Neural progenitor cell (in vitro differentiated cells): ENCODE data around the gene EIPR1. TPM values are rescaled to one million over a fixed set of nuclear protein-coding genes. Genes with fewer than 3 reads are reported as not detected.
"Not testable (repeated sequence)": the region's sequence is repeated elsewhere in the genome, so short reads cannot be mapped to it uniquely, and the experiment has no call there.

ENCODE experiments used
- DNase-seq: peaks from one replicate; pipeline ENCODE4 v3.0.0-alpha.2; 2016; ENCODE audit warnings: low spot score
- H2AFZ ChIP-seq: fragments of 200-600 bp; sonication (generic); replicated peaks from 2 replicates; pipeline ENCODE4 v1.6.1; 2016; ENCODE audit warnings: antibody characterized with exemption
- H3F3A ChIP-seq: fragments of 200-600 bp; sonication (generic); 2 replicates; pipeline ENCODE4 v1.6.1; 2016; ENCODE audit warnings: antibody characterized with exemption, low read depth
- H3K27ac ChIP-seq: fragments of 200-600 bp; sonication (generic); 2 replicates; pipeline ENCODE4 v1.5.1; 2016; ENCODE audit warnings: mild to moderate bottlenecking
- H3K27me3 ChIP-seq: fragments of 200-600 bp; sonication (generic); 2 replicates; pipeline ENCODE4 v1.6.1; 2016; ENCODE audit warnings: mild to moderate bottlenecking, moderate library complexity
- H3K36me3 ChIP-seq: fragments of 200-600 bp; sonication (generic); 2 replicates; pipeline ENCODE4 v1.5.1; 2016
- H3K4me1 ChIP-seq: fragments of 200-600 bp; sonication (generic); 2 replicates; pipeline ENCODE4 v1.6.1; 2016; ENCODE audit warnings: mixed run types
- H3K4me2 ChIP-seq: fragments of 200-600 bp; sonication (generic); 2 replicates; pipeline ENCODE4 v1.6.1; 2016
- H3K4me3 ChIP-seq: fragments of 200-600 bp; sonication (generic); 2 replicates; pipeline ENCODE4 v1.5.1; 2016
- H3K79me2 ChIP-seq: fragments of 200-600 bp; sonication (generic); 2 replicates; pipeline ENCODE4 v1.6.1; 2016; ENCODE audit warnings: low read depth
- H3K9ac ChIP-seq: fragments of 200-600 bp; sonication (generic); 2 replicates; pipeline ENCODE4 v1.6.1; 2016
- H3K9me3 ChIP-seq: fragments of 200-600 bp; sonication (generic); 2 replicates; pipeline ENCODE4 v1.5.1; 2016; ENCODE audit warnings: low read depth
- H4K20me1 ChIP-seq: fragments of 200-600 bp; sonication (generic); 2 replicates; pipeline ENCODE4 v1.6.1; 2016; ENCODE audit warnings: low read depth
- H3K27ac Mint-ChIP-seq: 3 replicates; pipeline ENCODE4 v1.8.0; 2021; ENCODE audit warnings: mixed read lengths
- H3K27me3 Mint-ChIP-seq: 2 replicates; pipeline ENCODE4 v1.8.0; 2022; ENCODE audit warnings: low read depth, mild to moderate bottlenecking, inconsistent platforms, moderate library complexity, mixed read lengths; ENCODE audit not compliant: insufficient read depth
- H3K36me3 Mint-ChIP-seq: 3 replicates; pipeline ENCODE4 v1.8.0; 2021; ENCODE audit warnings: mixed read lengths
- H3K4me1 Mint-ChIP-seq: 3 replicates; pipeline ENCODE4 v1.8.0; 2021; ENCODE audit warnings: mixed read lengths
- H3K4me3 Mint-ChIP-seq: 3 replicates; pipeline ENCODE4 v1.8.0; 2021; ENCODE audit warnings: mild to moderate bottlenecking, moderate library complexity, mixed read lengths
- H3K9me3 Mint-ChIP-seq: 3 replicates; pipeline ENCODE4 v1.8.0; 2020; ENCODE audit warnings: mixed read lengths
- EZH2 ChIP-seq: fragments of 200-600 bp; sonication (generic); IDR thresholded peaks from 2 replicates; pipeline ENCODE4 v1.6.1; 2017; ENCODE audit warnings: antibody characterized with exemption, mild to moderate bottlenecking, moderate library complexity
- EZH2phosphoT487 ChIP-seq: fragments of 200-600 bp; sonication (generic); IDR thresholded peaks from 2 replicates; pipeline ENCODE4 v1.6.1; 2017; ENCODE audit warnings: antibody characterized with exemption
- total RNA-seq: library from RNA; depleted of rRNA; stranded (reverse); fragments of >200 nt; gene quantifications from 2 replicates; pipeline ENCODE4 v1.2.3, GENCODE V29; 2015; ENCODE audit warnings: low replicate concordance
- TF ChIP-seq, protein P1 (sequence below): fragments of 200-600 bp; sonication (generic); IDR thresholded peaks from 2 replicates; pipeline ENCODE4 v1.5.1; 2017; ENCODE audit warnings: antibody characterized with exemption, mild to moderate bottlenecking

Gene EIPR1
- total RNA-seq, 1 donor from 2014 or later, result 57.1 TPM

DNA sequence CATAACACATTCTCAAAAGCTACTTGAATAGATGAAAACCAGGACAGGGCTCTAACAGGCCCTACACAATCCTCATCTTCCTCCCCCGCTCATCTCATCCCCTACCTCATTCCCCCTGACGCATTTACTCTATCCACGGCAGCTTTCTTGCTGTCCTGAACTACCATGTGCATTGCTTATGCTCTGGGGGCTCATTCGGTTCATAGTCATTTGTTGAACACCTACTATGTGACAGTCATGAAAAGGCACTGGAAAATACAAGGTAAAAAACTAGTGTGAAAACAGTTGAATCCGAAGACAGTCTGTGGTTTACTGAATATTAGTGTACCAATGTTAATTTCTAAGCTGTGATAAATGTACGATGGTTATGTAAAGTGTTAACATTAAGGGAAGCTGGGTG, 797 bp downstream of the EIPR1 start:
- TF ChIP-seq EZH2phosphoT487, result no peak
- TF ChIP-seq, protein P1, sequence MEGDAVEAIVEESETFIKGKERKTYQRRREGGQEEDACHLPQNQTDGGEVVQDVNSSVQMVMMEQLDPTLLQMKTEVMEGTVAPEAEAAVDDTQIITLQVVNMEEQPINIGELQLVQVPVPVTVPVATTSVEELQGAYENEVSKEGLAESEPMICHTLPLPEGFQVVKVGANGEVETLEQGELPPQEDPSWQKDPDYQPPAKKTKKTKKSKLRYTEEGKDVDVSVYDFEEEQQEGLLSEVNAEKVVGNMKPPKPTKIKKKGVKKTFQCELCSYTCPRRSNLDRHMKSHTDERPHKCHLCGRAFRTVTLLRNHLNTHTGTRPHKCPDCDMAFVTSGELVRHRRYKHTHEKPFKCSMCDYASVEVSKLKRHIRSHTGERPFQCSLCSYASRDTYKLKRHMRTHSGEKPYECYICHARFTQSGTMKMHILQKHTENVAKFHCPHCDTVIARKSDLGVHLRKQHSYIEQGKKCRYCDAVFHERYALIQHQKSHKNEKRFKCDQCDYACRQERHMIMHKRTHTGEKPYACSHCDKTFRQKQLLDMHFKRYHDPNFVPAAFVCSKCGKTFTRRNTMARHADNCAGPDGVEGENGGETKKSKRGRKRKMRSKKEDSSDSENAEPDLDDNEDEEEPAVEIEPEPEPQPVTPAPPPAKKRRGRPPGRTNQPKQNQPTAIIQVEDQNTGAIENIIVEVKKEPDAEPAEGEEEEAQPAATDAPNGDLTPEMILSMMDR, result no peak
- TF ChIP-seq EZH2, result no peak
- Histone ChIP-seq H3K27me3 (no peaks in the 10 kb centered on the region), H4K20me1 (peaks cover 5% of the 10 kb centered on the region), H3K4me3 (peak overlapping the region; percentile 69), H3K4me1 (peaks cover 9% of the 10 kb centered on the region), H3F3A (peaks cover 10% of the 10 kb centered on the region), H3K36me3 (no peaks in the 10 kb centered on the region), H3K9me3 (no peaks in the 10 kb centered on the region), H3K4me2 (peak overlapping the region; percentile 80), H3K9ac (peak overlapping the region; percentile 43), H2AFZ (no peak overlapping the region), H3K79me2 (peaks cover 45% of the 10 kb centered on the region), H3K27ac (no peak overlapping the region)
- peaks cover 33% of the 10 kb centered on the region for H3K4me1 Mint-ChIP-seq
- peaks cover 2% of the 10 kb centered on the region for H3K9me3 Mint-ChIP-seq
- no peak for DNase-seq
- H3K27me3 Mint-ChIP-seq, result no peaks in the 10 kb centered on the region
- peaks cover 4% of the 10 kb centered on the region for H3K36me3 Mint-ChIP-seq
- no peak overlapping the region for H3K27ac Mint-ChIP-seq
- peak overlapping the region; percentile 97 for H3K4me3 Mint-ChIP-seq

DNA sequence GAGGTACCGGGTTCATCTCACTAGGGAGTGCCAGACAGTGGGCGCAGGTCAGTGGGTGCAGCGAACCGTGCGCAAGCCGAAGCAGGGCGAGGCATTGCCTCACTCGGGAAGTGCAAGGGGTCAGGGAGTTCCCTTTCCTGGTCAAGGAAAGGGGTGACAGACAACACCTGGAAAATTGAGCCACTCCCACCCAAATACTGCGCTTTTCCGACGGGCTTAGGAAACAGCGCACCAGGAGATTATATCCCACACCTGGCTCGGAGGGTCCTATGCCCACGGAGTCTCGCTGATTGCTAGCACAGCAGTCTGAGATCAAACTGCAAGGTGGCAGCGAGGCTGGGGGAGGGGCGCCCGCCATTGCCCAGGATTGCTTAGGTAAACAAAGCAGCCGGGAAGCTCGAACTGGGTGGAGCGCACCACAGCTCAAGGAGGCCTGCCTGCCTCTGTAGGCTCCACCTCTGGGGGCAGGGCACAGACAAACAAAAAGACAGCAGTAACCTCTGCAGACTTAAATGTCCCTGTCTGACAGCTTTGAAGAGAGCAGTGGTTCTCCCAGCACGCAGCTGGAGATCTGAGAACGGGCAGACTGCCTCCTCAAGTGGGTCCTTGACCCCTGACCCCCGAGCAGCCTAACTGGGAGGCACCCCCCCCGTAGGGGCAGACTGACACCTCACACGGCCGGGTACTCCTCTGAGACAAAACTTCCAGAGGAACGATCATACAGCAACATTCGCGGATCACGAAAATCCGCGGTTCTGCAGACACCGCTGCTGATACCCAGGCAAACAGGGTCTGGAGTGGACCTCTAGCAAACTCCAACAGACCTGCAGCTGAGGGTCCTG, 8.1 kb downstream of the EIPR1 start:
- H3K9me3 ChIP-seq, H2AFZ ChIP-seq, H3K27ac Mint-ChIP-seq, H3K27ac ChIP-seq, H3K4me3 ChIP-seq, H3K27me3 Mint-ChIP-seq, H3K36me3 ChIP-seq, H3K27me3 ChIP-seq, H4K20me1 ChIP-seq, H3K4me3 Mint-ChIP-seq, H3K4me1 Mint-ChIP-seq, H3K4me2 ChIP-seq, H3F3A ChIP-seq, DNase-seq, H3K4me1 ChIP-seq, H3K9ac ChIP-seq: not testable (repeated sequence)
- H3K79me2 ChIP-seq, result peaks cover 33% of the 10 kb centered on the region
- Mint-ChIP-seq H3K9me3 (peaks cover 28% of the 10 kb centered on the region), H3K36me3 (peaks cover 22% of the 10 kb centered on the region)

DNA sequence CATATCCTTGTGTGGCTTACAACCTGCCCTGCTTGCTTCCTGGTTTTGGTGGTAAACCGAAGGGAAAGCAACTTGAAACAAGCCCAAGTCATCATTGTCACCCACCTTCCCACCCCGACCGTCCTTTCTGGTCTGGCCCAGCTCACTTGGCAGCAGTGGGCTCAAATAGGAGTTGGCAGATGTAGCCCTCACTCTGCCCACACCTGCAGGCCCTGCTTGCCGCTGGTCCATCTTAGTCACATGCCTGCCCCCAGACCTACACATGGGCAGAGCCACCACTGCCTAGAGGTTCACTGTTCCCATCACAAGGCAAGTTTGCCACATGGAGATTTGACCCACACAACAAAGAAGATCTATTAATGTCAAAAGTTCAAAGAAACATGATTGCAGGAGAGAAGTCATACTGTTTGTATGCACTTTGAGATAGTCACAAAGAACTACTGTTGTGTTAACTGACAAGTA, 9.3 kb downstream of the EIPR1 start:
- TF ChIP-seq EZH2phosphoT487, result no peak
- TF ChIP-seq EZH2, result no peak
- TF ChIP-seq, protein P1, result no peak
- Histone ChIP-seq H3K4me2 (no peak overlapping the region), H3K9ac (no peak overlapping the region), H3K9me3 (no peaks in the 10 kb centered on the region), H3K79me2 (peaks cover 46% of the 10 kb centered on the region), H3K4me1 (peaks cover 3% of the 10 kb centered on the region), H2AFZ (no peak overlapping the region), H3K36me3 (no peaks in the 10 kb centered on the region), H3K4me3 (no peak overlapping the region), H3F3A (peaks cover 3% of the 10 kb centered on the region), H3K27me3 (no peaks in the 10 kb centered on the region), H3K27ac (no peak overlapping the region), H4K20me1 (peaks cover 11% of the 10 kb centered on the region)
- peaks cover 28% of the 10 kb centered on the region for H3K9me3 Mint-ChIP-seq
- peaks cover 9% of the 10 kb centered on the region for H3K4me1 Mint-ChIP-seq
- DNase-seq, result no peak
- H3K36me3 Mint-ChIP-seq, result peaks cover 22% of the 10 kb centered on the region
- H3K27me3 Mint-ChIP-seq, result peaks cover 2% of the 10 kb centered on the region
- H3K27ac Mint-ChIP-seq, result no peak overlapping the region
- no peak overlapping the region for H3K4me3 Mint-ChIP-seq

DNA sequence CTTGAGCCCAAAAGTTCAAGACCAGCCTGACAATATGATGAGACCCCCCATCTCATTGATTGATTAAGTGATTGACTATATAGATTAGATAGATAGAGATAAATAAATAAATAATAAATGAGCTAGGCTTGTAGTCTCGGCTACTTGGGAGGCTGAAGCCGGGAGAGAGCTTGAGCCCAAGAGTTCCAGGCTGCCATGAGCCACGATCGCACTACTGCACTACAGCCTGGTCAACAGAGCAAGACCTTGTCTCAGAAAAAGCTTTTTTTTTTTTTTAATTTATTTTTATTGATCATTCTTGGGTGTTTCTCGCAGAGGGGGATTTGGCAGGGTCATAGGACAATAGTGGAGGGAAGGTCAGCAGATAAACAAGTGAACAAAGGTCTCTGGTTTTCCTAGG, 12.4 kb downstream of the EIPR1 start:
- H3K27ac ChIP-seq, result no peak overlapping the region
- H4K20me1 ChIP-seq, result peaks cover 33% of the 10 kb centered on the region
- H2AFZ ChIP-seq, result no peak overlapping the region
- H3K9me3 Mint-ChIP-seq, result peaks cover 26% of the 10 kb centered on the region
- peaks cover 3% of the 10 kb centered on the region for H3F3A ChIP-seq
- H3K4me2 ChIP-seq, result no peak overlapping the region
- H3K36me3 ChIP-seq, result no peaks in the 10 kb centered on the region
- H3K4me1 ChIP-seq, result peaks cover 15% of the 10 kb centered on the region
- no peak overlapping the region for H3K9ac ChIP-seq
- H3K36me3 Mint-ChIP-seq, result peaks cover 22% of the 10 kb centered on the region
- no peaks in the 10 kb centered on the region for H3K9me3 ChIP-seq
- no peak overlapping the region for H3K4me3 Mint-ChIP-seq
- no peak overlapping the region for H3K27ac Mint-ChIP-seq
- TF ChIP-seq, protein P1, result no peak
- TF ChIP-seq EZH2phosphoT487 (no peak), EZH2 (no peak)
- peaks cover 33% of the 10 kb centered on the region for H3K4me1 Mint-ChIP-seq
- peaks cover 2% of the 10 kb centered on the region for H3K27me3 Mint-ChIP-seq
- peaks cover 61% of the 10 kb centered on the region for H3K79me2 ChIP-seq
- H3K4me3 ChIP-seq, result no peak overlapping the region
- H3K27me3 ChIP-seq, result no peaks in the 10 kb centered on the region
- no peak for DNase-seq
